ENCODE data around the gene HIRIP3. TPM values are rescaled to one million over a fixed set of nuclear protein-coding genes. Genes with fewer than 3 reads are reported as not detected.

The HIRIP3 gene
- polyA plus RNA-seq, 1 of the 3 experiments (the other 2 are of a cell fraction) = 18.9 TPM

GRCh38 chr16:29985271-29985811, 10.1 kb downstream of the HIRIP3 start:
- ChIA-PET CTCF (interaction anchor here (3.4 kb wide), 1 partner anchor 8 kb away, joined by 13 read pairs; no protein-coding TSS in a partner anchor), POLR2A (interaction anchor here (3.2 kb wide), 1 partner anchor 9 kb away, joined by 7 read pairs; no protein-coding TSS in a partner anchor)
- Histone ChIP-seq H3F3A (replicated peaks; ENCODE audit: insufficient read depth) (no peaks in the 10 kb centered on the region), H3K79me2 (ENCODE audit: insufficient read depth) (no peaks in the 10 kb centered on the region), H3K27ac (ENCODE audit: low read depth in 2 of 2, low read length in 1 of 2) (no peak overlapping the region), H3K27me3 (ENCODE audit: insufficient read depth) (no peaks in the 10 kb centered on the region), H3K36me3 (replicated peaks in 1 of 2; ENCODE audit: control insufficient read depth in 1 of 2, insufficient read depth in 2 of 2, low read length in 1 of 2) (peaks cover 30 to 97% of the 10 kb centered on the region in 2 experiments), H3K9ac (no peak overlapping the region), H3K9me2 (no peaks in the 10 kb centered on the region), H3K4me2 (no peak overlapping the region), H4K20me1 (ENCODE audit: insufficient read depth) (no peaks in the 10 kb centered on the region), H3K9me3 (no peaks in the 10 kb centered on the region), H2AFZ (ENCODE audit: low read depth) (no peak overlapping the region), H3K4me3 (ENCODE audit: low read depth in 2 of 2, low read length in 1 of 2) (no peak overlapping the region), H3K4me1 (ENCODE audit: control insufficient read depth in 1 of 2, insufficient read depth in 2 of 2, low read depth in 1 of 2, low read length in 1 of 2) (no peaks in the 10 kb centered on the region)
- no peak for DNase-seq
- TF ChIP-seq SMC3 (IDR thresholded peaks at IDR 0.05; ENCODE audit: low read depth, low read length) (no peak), TEAD4 (IDR thresholded peaks at IDR 0.05; ENCODE audit: borderline replicate concordance, insufficient read depth) (no peak), GATA2 (CRISPR knock-in tag; IDR thresholded peaks at IDR 0.05) (no peak), MXI1 (IDR thresholded peaks at IDR 0.05; ENCODE audit: low read depth, low read length) (no peak), NRF1 (IDR thresholded peaks at IDR 0.05; ENCODE audit: low read depth, low read length) (no peak), RCOR1 (IDR thresholded peaks at IDR 0.05; ENCODE audit: low read length) (no peak), FOXJ3 (CRISPR knock-in tag; IDR thresholded peaks at IDR 0.05) (no peak), REST (IDR thresholded peaks at IDR 0.05; ENCODE audit: low read depth, low read length) (no peak), MEF2A (IDR thresholded peaks at IDR 0.05; ENCODE audit: borderline replicate concordance, low read depth) (no peak), GABPA (IDR thresholded peaks at IDR 0.05; ENCODE audit: low read depth) (no peak), YY1 (IDR thresholded peaks at IDR 0.05; ENCODE audit: low read depth) (no peak), FOXM1 (IDR thresholded peaks at IDR 0.05; ENCODE audit: low read depth) (no peak), NFIC (IDR thresholded peaks at IDR 0.05; ENCODE audit: borderline replicate concordance) (no peak), EZH2phosphoT487 (IDR thresholded peaks at IDR 0.05; ENCODE audit: borderline replicate concordance, low read depth) (no peak), CTCF (IDR thresholded peaks at IDR 0.05) (no peak), USF1 (IDR thresholded peaks at IDR 0.05; ENCODE audit: borderline replicate concordance, low read depth) (no peak), IRF3 (IDR thresholded peaks at IDR 0.05; ENCODE audit: low read depth, low read length) (no peak), MAX (IDR thresholded peaks at IDR 0.05; ENCODE audit: low read depth) (no peak)
- 96% methylated on average over 22 of the region's 28 CpGs for WGBS (ENCODE audit: low lambda C conversion rate)
